GM19372 (cell line): ENCODE measurements around the gene PDE11A.
"Not testable (repeated sequence)": the region's sequence is repeated elsewhere in the genome, so short reads cannot be mapped to it uniquely, and the experiment has no call there.

Experiments used
- ATAC-seq: cut with Tn5 transposase; IDR thresholded peaks from one replicate; pipeline ENCODE4 v1.9.1; 2021; ENCODE audit warnings: mild to moderate bottlenecking, low read depth, moderate library complexity; ENCODE audit not compliant: unreplicated experiment

Gene PDE11A

DNA sequence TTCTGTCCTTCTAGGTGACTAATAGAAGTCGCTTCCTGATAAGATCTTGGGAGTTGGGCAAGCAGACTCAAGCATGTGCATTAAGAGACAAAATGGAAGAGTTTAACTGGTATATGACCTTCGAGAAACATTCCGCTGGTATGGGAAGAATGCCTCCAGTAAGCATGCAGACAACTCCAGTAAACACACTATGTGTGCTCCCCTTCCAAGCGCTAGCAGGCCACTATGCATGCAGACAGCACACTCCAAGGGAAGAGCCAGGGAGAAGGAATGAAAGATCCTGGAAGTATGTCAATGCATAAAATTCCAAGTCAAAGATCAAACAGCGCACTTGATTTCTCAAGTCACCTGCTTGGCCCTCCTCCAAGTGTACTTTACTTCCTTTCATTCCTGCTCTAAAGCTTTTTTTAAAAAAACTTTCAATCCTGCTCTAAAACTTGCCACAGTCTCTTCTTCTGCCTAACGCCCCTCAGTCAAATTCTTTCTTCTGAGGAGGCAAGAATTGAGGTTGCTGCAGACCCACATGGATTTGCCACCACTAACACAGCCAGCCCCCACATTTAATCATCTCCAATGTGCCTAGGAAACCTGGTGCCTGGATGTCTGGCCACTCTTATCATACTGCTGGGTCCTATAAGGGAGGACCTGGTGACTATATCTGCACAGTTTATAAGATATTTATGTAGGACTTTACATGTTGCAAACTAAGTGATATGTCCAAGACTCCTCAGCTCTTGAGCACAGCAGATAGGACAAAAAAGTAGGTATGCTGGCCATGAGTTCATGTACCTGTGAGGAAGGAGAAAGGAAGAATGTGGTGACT, 239.8 kb downstream of the PDE11A start:
- ATAC-seq, result no peak

DNA sequence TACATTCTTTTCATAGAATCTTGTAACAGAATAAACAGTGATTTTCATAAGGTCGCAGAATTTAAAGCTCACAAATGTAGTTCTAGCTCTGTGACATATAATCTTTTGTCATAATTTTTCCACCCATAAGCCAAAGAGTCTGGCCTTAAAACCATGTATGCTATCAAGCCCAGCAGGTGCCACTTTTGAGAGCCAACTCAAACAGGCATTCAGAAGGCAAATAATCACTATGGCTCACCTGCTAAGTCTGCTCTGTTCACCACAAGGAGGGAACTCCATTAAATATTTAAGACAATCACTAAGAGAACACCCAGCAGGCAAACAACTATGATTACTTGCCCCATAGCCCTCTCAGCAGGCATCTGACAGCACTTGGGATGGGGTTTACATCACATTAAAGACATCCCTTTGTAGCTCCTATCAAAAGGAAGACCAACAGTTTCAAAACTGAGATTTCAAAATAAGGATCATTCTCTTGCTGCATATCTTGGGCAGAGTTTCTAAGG, 241.6 kb downstream of the PDE11A start:
- no peak for ATAC-seq

DNA sequence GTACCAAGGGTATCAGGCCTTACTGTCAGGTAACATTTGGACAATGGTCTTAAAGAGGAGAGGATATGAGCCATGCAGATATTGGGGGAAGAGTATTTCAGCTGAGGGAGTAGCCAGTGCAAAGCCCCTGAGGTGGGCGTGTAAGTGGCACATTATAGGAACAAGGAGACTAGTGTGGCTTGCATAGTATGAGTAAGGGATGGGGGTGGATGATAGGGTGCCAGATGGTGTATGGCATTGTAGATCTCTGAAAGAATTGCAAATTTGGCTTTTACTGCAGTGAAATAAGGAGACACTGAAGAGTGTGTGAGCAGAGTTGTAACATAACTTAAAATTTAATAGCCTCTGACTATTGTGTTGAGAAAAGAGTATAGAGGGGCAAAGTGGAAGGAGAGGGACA, 244.0 kb downstream of the PDE11A start:
- no peak for ATAC-seq

DNA sequence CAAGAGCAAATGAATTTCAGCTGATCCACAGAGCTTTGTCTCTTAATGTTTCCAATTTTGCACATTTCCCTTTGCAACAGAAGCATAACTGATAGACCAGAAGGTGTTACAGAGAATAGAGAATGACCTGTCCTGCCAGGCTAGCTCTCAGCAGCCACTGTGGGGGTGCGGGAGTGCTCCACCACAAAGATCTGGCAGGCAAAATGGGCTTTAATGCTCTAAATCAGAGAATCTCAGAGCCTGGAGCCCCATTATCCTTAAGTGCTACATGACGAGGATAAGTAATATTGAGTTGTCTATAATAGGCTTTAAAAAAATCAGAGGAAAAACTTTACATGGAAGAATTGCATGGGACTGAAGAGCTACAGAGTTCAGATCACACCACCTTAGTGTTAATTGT, 245.7 kb downstream of the PDE11A start:
- no peak for ATAC-seq

DNA sequence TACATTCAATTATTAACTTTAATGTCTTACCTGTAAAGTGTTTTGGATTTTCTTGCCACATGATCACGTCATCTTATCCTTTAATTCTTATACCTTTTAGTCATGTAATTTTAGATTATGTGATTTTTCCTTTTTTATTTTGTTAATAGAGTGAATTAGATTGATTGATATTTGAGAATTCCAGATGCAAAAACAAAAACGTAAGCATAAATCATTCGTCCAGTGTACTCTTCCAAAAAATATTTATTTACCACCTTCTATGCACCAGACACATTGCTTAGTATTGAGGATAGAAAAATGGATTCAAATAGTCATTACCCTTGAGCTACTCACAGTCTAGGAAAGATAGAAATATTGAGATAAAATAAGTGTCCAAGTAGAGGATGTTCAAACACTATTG, 249.6 kb downstream of the PDE11A start:
- ATAC-seq, result no peak

GRCh38 chr2:177818412-177818811, 254.2 kb downstream of the PDE11A start:
- ATAC-seq, result no peak

DNA sequence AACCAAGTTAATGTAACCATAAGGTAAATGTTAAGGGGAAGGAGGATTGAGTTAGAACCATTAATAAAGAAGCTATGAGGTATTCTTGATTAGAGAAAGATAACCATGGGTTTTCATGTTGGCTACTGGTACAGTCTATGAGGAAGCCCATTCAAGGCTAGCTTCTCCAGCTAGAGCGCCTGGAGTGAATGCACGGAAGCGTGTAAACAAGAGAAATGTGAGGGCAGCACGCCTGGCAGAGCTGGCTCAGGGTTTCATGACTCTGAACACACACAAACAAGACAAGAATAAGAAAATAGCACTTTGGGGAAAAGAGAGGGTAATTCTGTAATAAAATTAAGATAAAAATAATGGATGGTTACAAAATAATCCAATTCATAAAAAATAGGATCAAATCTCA, 255.3 kb downstream of the PDE11A start:
- ATAC-seq, result no peak

GRCh38 chr2:177816766-177817165, 255.8 kb downstream of the PDE11A start:
- no peak for ATAC-seq

GRCh38 chr2:177812713-177813396, 259.7 kb downstream of the PDE11A start:
- no peak for ATAC-seq

DNA sequence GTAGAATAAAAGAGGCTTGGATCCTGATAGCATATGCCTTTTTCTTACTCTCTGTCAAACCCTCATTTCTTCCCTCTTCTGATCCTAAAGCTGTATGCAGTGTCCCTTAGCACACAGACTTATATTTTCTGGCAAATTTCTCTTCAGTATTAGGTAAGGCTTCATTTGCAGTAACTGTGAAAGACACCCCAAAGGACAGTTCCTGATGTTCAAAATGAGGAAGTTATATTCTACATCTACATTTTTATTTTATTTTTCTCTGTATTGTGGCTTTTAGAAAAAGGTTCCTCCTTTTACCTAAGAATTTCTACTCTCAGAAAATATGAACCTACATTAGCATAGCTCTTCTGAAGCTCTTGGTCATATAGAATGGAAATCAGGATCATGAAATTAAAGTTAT, 261.7 kb downstream of the PDE11A start:
- ATAC-seq, result no peak

DNA sequence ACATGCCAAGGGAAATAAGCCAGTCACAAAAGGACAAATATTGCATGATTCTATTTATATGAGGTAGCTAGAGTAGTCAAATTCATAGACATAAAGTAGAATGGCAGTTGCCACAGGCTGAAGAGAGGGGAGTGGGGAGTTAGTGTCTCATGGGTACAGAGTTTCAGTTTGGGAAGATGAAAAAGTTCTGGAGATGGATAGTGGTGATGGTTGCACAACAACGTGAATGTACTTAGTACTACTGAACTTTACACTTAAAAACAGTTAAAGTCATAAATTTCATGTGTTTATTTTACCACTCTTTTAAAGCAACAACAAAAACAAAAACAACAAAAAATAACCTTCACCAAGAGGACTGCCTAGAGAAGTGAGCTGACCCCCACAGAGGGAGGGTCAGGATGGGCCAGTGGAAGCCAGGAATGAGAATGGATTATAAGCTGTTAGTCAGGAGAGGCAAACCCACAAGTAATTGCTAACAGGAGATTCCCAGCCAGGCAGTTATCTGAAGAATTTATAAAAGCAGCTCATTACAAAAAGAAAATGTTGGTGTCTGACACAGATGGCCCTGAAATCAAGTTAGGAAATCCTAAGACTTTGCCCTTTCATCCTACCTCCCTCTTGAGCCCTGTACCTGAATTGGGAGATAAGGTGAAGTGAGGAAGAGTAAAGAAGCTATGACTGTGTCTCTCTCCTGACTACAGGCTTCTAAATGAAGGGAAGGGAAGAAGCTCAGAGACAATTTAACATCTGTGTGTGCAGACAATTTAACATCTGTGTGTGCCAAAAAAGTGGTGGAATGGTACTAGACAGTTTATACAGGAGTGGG, 263.4 kb downstream of the PDE11A start:
- no peak for ATAC-seq

GRCh38 chr2:177806025-177806424, 266.6 kb downstream of the PDE11A start:
- no peak for ATAC-seq

- ATAC-seq, result no peak
These were observed 273.0 kb downstream of the PDE11A start for GRCh38 chr2:177799531-177799930.

- no peak for ATAC-seq
These were observed 274.8 kb downstream of the PDE11A start for GRCh38 chr2:177797808-177798207.

GRCh38 chr2:177796654-177797415, 275.7 kb downstream of the PDE11A start:
- no peak for ATAC-seq

DNA sequence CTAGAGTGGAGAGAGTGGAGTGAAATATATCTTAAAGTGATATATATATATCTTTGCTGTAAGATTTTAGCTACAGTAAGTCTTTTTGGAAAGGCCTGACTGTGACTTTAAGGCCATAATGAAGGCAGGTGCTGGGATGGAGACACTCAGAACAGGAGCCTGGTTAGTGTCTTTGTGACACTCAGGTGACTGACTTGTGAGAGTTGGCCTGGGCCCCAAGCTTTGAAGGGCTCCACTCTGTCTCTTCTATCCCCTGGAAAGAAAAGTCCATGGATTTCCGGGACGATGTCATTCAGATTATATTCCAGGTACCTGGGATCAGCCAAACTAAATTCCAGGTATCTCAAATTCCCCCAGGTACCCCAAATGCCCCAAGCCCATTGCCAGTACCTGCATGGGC, 276.6 kb downstream of the PDE11A start:
- no peak for ATAC-seq

DNA sequence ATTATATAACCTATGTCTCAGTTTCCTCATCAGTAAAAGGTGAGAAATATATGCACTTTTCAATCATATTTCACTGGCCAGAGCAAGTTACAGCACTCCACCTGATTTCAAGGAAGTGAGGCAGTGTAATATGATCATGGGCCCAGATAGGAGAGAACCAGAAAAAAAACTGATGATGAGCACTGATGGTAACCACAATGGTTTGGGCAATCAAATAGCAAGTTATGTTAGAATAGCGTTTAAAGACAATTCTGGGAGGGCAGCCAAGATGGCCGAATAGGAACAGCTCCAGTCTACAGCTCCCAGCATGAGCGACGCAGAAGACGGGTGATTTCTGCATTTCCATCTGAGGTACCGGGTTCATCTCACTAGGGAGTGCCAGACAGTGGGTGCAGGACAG, 287.4 kb downstream of the PDE11A start:
- not testable (repeated sequence) for ATAC-seq

DNA sequence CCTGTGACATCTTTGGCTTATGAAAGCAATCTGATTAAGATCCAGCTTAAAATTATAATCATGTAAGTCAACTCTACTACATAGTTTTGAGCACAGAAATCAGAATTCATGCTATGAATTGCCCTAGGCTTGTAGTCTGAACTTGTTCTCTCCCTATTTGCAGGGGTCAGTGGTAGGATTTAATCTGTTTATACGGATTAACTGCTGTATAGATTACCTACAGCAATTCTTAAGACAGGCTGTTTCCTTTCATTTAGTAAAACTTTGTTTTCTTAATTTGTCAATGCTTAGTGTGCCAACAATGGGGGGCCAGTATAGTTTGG, 287.9 kb downstream of the PDE11A start:
- ATAC-seq, result no peak

GRCh38 chr2:177783835-177784744, 288.5 kb downstream of the PDE11A start:
- peak; percentile 85 for ATAC-seq
